Thyroid gland (tissue), 4 donors: ENCODE results near the gene ACBD5. TPM values are rescaled to one million over a fixed set of nuclear protein-coding genes. Genes with fewer than 3 reads are reported as not detected.

Source experiments
- DNase-seq, 2 donors: peaks; one replicate each; pipeline ENCODE4 v3.0.0-alpha.2; 2019
- H3K27ac ChIP-seq, 3 donors: fragments of 200-600 bp; sonication (generic); 1 replicate in 2 of 3; 2 replicates in 1 of 3; pipeline ENCODE4 v1.5.1; 2016 to 2019; ENCODE audit warnings: mild to moderate bottlenecking in 1 of 3, moderate library complexity in 1 of 3
- H3K27me3 ChIP-seq: fragments of 200-600 bp; sonication (generic); one replicate; pipeline ENCODE4 v1.5.1; 2019
- H3K36me3 ChIP-seq, 2 donors: fragments of 200-600 bp; sonication (generic); one replicate each; pipeline ENCODE4 v1.5.1; 2016 to 2019
- H3K4me1 ChIP-seq, 2 donors: fragments of 200-600 bp; sonication (generic); one replicate each; pipeline ENCODE4 v1.5.1; 2017 to 2019
- H3K4me3 ChIP-seq, 3 donors: fragments of 200-600 bp; sonication (generic); replicated peaks in 1 of 3; 1 replicate in 2 of 3; 2 replicates in 1 of 3; pipeline ENCODE4 v1.5.1; 2016; ENCODE audit warnings: mild to moderate bottlenecking in 1 of 3
- H3K9me3 ChIP-seq: fragments of 200-600 bp; sonication (generic); one replicate; pipeline ENCODE4 v1.5.1; 2017
- POLR2A ChIP-seq, 2 donors: fragments of 450-650 bp; IDR thresholded peaks; one replicate each; pipeline ENCODE4 v1.6.1; 2017; ENCODE audit warnings: antibody characterized with exemption in 2 of 2, mild to moderate bottlenecking in 2 of 2, moderate library complexity in 1 of 2
- WGBS, 2 donors: methylation state at CpG; one replicate each; pipeline ENCODE4 v1.1.5; 2017; 5-methylcytosine and 5-hydroxymethylcytosine counted together
- intact Hi-C: fragments of 100-400 bp; cut with DNase I; formaldehyde crosslinking; loops from one replicate; pipeline ENCODE4 v1.15.1; 2023
- total RNA-seq, 4 donors: library from RNA; depleted of rRNA; stranded (reverse); fragments of >200 nt; gene quantifications; one replicate each; pipeline ENCODE4 v1.2.3, GENCODE V29; 2016
- TF ChIP-seq, protein P1 (sequence below), 6 experiments: fragments of 200-600 bp in 3 of 6; fragments of 450-650 bp in 3 of 6; sonication (generic) in 3 of 6; IDR thresholded peaks; one replicate each; pipeline ENCODE4 v1.5.1; 2016 to 2019; ENCODE audit warnings: antibody characterized with exemption in 6 of 6, mild to moderate bottlenecking in 2 of 6, inconsistent platforms in 1 of 6, moderate library complexity in 1 of 6

ACBD5 gene
- total RNA-seq, 4 donors from 2014 or later: 36.5 to 43.5 (median 41.2) TPM

DNA sequence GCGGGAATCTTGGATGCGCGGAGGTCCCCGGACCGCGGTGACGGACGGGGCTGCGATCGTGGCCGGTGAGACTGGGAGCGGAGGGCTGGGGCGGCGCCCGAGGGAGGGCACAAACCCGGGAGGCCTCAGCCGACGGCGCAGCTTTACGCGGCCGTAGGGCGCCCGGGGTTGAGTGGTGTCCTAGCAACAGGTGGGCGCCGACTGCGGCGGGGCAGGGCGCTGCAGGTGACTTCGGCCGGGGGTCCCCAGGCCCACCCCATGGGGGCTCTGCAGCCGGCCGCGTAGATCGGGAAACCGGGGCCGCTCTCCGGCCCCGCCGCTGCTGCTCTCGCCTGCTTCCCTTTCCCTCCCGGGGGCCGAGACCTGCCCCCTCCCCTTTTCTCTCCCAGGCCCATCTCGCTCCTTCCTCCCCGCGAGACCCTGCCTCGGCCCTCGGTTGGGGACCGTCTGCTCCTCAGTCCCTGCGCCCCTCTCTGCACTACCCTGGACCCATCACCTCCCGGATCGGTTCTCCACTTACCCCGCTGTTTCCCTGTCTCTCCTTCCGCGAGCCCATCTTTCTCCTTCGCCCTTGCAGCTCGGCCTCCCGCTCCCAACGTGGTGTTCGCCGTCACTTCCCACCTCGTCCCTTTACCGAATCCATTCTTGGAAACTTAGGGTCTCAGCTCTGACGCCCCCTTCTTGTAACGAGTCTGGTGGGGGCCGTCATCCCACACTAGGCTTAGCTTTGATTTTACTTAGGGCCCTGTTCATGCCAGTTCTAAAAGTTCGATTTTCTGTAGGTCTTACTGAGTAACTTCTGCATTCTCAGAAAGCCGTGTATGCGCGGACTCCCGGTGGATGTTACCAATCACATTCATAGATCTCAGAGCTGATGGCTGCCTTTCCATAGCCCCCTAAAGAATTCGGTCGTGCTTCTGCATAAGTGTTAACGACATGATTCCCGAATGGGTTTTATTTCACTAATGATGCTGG lies 18.5 kb upstream of the ACBD5 start:
- intact Hi-C loops: no loop called here
- Histone ChIP-seq H3K4me1 (peaks cover 0 to 5% of the 10 kb centered on the region in 2 donors), H3K27ac (peak overlapping the region in 2 of 3 donors; percentile 51 to 79), H3K4me3 (peak overlapping the region; percentile 15 to 58 (median 44)), H3K9me3 (no peaks in the 10 kb centered on the region), H3K27me3 (no peaks in the 10 kb centered on the region), H3K36me3 (no peaks in the 10 kb centered on the region)
- WGBS, 2 donors: 13 to 20% methylated on average over 40 to 61 of the region's 75 CpGs
- peak in 1 of 2 donors; percentile 65 for TF ChIP-seq POLR2A (IDR thresholded peaks at IDR 0.05)
- TF ChIP-seq, protein P1, sequence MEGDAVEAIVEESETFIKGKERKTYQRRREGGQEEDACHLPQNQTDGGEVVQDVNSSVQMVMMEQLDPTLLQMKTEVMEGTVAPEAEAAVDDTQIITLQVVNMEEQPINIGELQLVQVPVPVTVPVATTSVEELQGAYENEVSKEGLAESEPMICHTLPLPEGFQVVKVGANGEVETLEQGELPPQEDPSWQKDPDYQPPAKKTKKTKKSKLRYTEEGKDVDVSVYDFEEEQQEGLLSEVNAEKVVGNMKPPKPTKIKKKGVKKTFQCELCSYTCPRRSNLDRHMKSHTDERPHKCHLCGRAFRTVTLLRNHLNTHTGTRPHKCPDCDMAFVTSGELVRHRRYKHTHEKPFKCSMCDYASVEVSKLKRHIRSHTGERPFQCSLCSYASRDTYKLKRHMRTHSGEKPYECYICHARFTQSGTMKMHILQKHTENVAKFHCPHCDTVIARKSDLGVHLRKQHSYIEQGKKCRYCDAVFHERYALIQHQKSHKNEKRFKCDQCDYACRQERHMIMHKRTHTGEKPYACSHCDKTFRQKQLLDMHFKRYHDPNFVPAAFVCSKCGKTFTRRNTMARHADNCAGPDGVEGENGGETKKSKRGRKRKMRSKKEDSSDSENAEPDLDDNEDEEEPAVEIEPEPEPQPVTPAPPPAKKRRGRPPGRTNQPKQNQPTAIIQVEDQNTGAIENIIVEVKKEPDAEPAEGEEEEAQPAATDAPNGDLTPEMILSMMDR (IDR thresholded peaks at IDR 0.05): no peak
- DNase-seq: peak; percentile 55 to 69

DNA sequence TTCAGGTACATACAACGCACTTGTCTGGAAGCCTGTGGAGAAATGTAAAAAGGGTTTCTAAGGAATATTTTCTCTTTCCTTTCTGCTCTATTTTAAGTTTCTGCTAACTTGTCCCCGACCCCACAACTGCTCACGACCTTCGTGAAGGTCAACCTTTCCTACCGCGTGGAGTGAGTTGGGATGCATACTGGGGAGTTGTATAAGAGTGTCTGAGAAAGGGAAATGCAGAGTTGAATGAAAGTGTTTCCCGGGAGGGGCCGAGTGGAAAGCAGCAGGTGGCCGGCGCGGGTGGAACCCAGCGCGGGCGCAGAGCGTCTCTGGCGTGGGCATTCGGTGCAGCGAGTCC lies 17.9 kb upstream of the ACBD5 start:
- Histone ChIP-seq H3K36me3 (no peaks in the 10 kb centered on the region), H3K4me3 (peak overlapping the region; percentile 15 to 58 (median 44)), H3K27me3 (no peaks in the 10 kb centered on the region), H3K9me3 (no peaks in the 10 kb centered on the region), H3K27ac (peak overlapping the region in 2 of 3 donors; percentile 51 to 79), H3K4me1 (peaks cover 0 to 5% of the 10 kb centered on the region in 2 donors)
- no peak for TF ChIP-seq POLR2A (IDR thresholded peaks at IDR 0.05)
- TF ChIP-seq, protein P1 (IDR thresholded peaks at IDR 0.05): no peak
- intact Hi-C loops: no loop called here
- no peak for DNase-seq
- 6% methylated on average over 18 of the region's 18 CpGs for WGBS, 2 donors

DNA sequence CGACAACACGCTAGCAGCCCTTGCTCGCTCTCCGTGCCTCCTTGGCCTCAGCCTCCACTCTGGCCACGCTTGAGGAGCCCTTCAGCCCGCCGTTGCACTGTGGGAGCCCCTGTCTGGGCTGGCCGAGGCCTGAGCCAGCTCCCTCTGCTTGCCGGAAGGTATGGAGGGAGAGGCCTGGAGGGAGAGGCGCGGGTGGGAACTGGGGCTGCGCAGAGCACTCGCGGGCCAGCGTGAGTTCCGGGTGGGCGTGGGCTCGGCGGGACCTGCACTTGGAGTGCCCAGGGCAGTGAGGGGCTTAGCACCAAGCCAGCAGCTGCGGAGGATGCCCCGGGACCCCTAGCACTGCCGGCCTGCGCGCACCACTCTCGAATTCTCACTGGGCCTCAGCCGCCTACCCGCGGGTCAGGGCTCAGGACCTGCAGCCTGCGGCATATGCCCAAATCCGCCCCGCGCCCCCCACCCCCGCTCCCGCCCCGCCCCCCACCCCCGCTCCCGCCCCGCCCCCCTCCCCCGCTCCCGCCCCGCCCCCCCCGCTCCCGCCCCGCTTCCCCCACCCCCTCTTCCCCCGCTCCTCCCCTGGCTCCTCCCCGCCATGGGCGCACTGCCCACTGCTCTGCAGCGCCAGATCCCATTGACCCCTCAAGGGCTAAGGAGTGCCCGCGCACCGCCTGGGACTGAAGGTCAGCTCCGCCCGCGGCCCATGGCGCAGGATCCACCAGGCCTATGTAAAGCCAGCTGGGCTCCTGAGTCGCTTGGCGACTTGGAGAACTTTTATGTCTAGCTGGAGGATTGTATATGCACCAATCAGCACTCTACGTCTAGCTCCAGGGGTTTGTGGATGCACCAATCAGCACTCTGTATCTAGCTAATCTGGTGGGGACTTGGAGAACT lies 15.9 kb upstream of the ACBD5 start:
- intact Hi-C loops: no loop called here
- Histone ChIP-seq H3K36me3 (no peaks in the 10 kb centered on the region), H3K27ac (no peak overlapping the region), H3K27me3 (no peaks in the 10 kb centered on the region), H3K9me3 (no peaks in the 10 kb centered on the region), H3K4me3 (no peak overlapping the region), H3K4me1 (peaks cover 0 to 5% of the 10 kb centered on the region in 2 donors)
- 96 to 98% methylated on average over 23 to 28 of the region's 58 CpGs for WGBS, 2 donors
- no peak for DNase-seq
- TF ChIP-seq, protein P1 (IDR thresholded peaks at IDR 0.05): no peak
- TF ChIP-seq POLR2A (IDR thresholded peaks at IDR 0.05): no peak

DNA sequence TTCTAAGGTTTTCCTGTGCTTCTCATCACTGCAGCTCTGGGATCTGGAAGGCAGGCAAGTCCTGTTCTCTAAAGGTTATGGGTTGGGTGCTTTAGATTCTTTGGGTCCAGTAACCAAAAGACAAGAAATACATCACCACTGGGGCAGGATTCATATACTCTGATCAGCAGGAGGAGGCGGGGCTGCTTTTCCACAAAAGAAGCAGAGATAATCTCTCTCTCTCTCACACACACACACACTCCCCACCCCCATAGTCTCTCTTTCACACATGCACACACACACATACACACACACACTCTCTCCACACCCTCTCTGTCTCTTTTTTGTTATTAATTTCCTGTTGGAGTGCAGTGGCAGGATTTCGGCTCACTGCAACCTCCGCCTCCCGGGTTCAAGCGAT lies 13.0 kb upstream of the ACBD5 start:
- intact Hi-C loops: no loop called here
- Histone ChIP-seq H3K4me3 (no peak overlapping the region), H3K9me3 (no peaks in the 10 kb centered on the region), H3K27ac (no peak overlapping the region), H3K4me1 (no peaks in the 10 kb centered on the region), H3K36me3 (no peaks in the 10 kb centered on the region), H3K27me3 (no peaks in the 10 kb centered on the region)
- WGBS, 2 donors: 95 to 99% methylated on average over 5 of the region's 5 CpGs
- DNase-seq: no peak
- TF ChIP-seq, protein P1 (IDR thresholded peaks at IDR 0.05): no peak
- TF ChIP-seq POLR2A (IDR thresholded peaks at IDR 0.05): no peak
